ENCODE measurements around the gene DHRS2.
"Not testable (repeated sequence)": the region's sequence is repeated elsewhere in the genome, so short reads cannot be mapped to it uniquely, and the experiment has no call there.

DHRS2 gene

DNA sequence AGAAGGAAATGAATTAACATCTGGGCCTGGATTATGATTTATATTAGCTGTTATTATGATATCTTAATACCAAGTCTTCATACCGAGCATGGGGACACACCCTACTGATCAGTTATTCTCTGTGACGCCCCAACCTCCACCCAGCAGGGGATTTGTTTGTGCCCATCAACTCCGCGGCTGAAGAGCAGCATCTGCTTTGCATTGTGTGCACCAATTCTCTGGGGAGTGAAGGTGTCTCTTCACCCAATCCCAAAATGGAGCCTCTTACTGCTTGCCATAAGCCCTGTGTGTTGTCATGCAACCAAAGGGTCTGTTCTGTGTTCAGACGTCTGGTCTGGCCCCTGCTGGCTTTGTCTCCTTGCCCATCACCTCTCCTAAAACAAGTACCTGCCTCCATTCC is 25.4 kb downstream of the DHRS2 start:
- Histone ChIP-seq H3K9ac (ENCODE audit: low read depth, low read length) (no peak overlapping the region), H3K4me1 (ENCODE audit: insufficient read depth, low read length) (no peaks in the 10 kb centered on the region), H3K36me3 (ENCODE audit: insufficient read depth, low read length) (no peaks in the 10 kb centered on the region), H3K9me3 (ENCODE audit: control insufficient read depth, insufficient read depth, low read length) (no peaks in the 10 kb centered on the region)

DNA sequence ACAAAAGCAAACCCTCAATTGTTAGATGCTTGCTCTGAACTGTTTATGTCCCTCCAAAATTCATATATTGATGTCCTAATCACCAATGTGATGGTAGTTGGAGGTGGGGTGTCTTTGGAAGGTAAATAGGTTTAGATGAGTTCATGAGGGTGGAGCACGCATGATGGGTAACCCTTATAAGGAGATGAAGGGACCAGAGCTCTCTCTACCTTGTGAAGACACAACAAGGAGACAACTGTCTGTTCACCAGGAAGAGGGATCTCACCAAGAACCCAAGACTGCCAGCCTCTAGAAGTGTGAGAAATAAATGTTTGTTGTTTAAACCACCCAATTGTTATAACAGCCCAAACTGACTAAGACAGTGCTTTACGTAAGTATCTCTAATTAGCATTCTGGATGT is 27.0 kb downstream of the DHRS2 start:
- Histone ChIP-seq H3K9ac (ENCODE audit: low read depth, low read length) (no peak overlapping the region), H3K4me1 (ENCODE audit: insufficient read depth, low read length) (no peaks in the 10 kb centered on the region), H3K9me3 (ENCODE audit: control insufficient read depth, insufficient read depth, low read length) (no peaks in the 10 kb centered on the region), H3K36me3 (ENCODE audit: insufficient read depth, low read length) (no peaks in the 10 kb centered on the region)

DNA sequence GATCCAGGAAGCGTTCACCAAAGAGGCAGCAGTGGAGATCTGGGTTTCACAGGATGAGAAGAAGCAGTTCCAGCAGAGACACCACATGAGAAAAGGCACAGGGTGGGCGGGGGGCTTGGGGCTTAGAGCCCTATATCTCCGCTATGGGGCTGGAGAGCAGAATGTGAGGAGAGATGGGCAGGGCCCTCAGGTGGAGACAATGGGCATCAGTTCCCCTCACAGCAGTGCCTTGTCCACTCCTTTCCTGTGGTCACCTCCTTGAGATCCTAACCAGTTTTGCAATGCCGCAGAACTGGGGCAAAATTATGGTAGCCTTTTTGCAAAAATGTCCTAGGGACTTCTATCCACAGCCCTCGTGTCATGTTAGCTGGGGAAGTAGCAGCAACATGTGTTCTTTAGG is 27.5 kb downstream of the DHRS2 start:
- no peak overlapping the region for H3K9ac ChIP-seq (ENCODE audit: low read depth, low read length)
- no peaks in the 10 kb centered on the region for H3K4me1 ChIP-seq (ENCODE audit: insufficient read depth, low read length)
- no peaks in the 10 kb centered on the region for H3K36me3 ChIP-seq (ENCODE audit: insufficient read depth, low read length)
- H3K9me3 ChIP-seq (ENCODE audit: control insufficient read depth, insufficient read depth, low read length), result no peaks in the 10 kb centered on the region

GRCh38 chr14:23664207-23664885 is 28.2 kb downstream of the DHRS2 start:
- H3K4me1 ChIP-seq (ENCODE audit: insufficient read depth, low read length), result no peaks in the 10 kb centered on the region
- H3K36me3 ChIP-seq (ENCODE audit: insufficient read depth, low read length), result no peaks in the 10 kb centered on the region
- no peak overlapping the region for H3K9ac ChIP-seq (ENCODE audit: low read depth, low read length)
- H3K9me3 ChIP-seq (ENCODE audit: control insufficient read depth, insufficient read depth, low read length), result no peaks in the 10 kb centered on the region; the same call in 1 of the 2 replicates

DNA sequence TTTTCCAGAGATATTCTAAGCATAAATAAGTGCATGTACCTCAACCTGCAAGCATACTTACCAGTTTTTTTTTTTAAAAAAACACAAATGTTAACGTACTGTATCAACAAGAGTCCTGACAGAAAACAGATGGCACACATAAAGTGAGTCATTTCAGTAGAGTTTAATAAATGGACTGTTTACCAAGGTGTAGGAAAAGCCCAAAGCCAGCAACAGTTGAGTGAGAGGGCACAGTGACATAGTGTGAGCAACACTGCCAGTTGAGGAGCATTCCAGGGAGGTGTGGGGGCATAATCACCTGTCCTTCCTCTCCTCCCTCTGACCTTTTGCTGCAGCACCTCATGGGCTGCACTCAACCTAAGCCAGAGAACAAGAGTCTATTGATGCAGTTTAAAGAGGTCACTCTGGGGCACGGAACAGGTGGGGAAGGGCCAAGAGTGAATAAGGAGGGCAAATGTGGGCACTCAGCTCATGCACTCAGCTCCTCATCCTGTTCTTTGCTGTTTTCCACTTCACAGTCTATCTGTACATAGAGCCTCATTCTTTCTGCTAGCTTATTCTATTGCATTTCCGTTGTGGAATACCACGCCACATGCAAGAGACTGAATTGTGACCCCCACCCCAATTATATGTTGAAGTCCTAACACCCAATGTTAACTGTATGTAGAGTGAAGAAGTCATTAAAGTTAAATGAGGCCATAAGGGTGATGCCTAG is 29.3 kb downstream of the DHRS2 start:
- Histone ChIP-seq H3K4me1 (ENCODE audit: insufficient read depth, low read length) (no peaks in the 10 kb centered on the region), H3K36me3 (ENCODE audit: insufficient read depth, low read length) (no peaks in the 10 kb centered on the region), H3K9ac (ENCODE audit: low read depth, low read length) (no peak overlapping the region), H3K9me3 (ENCODE audit: control insufficient read depth, insufficient read depth, low read length) (no peaks in the 10 kb centered on the region; the same call in 1 of the 2 replicates)

GRCh38 chr14:23667134-23667533 is 31.0 kb downstream of the DHRS2 start:
- no peaks in the 10 kb centered on the region for H3K4me1 ChIP-seq (ENCODE audit: insufficient read depth, low read length)
- H3K36me3 ChIP-seq (ENCODE audit: insufficient read depth, low read length), result no peaks in the 10 kb centered on the region
- no peaks in the 10 kb centered on the region; the same call in 1 of the 2 replicates for H3K9me3 ChIP-seq (ENCODE audit: control insufficient read depth, insufficient read depth, low read length)
- H3K9ac ChIP-seq (ENCODE audit: low read depth, low read length), result no peak overlapping the region

DNA sequence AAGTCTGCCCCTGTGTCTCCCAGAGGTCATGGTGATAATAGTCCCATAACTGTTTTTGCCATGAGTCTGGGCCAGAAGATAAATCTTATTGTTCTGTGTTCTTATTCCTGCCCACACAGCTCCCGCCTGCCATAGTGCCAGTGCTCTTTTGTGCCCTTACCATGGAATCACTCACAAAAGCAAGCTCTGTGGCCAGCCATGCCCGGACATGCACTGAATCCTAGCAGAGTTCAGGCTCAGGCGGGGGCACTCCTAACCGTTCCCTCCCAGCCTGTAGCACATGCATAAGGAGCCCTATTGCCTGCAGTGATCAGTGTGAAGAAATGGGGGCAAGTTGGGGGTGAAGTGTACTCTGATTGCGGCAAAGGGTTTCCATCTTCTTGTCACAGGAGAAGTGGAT is 33.3 kb downstream of the DHRS2 start:
- Histone ChIP-seq H3K9me3 (ENCODE audit: control insufficient read depth, insufficient read depth, low read length) (no peaks in the 10 kb centered on the region; the same call in 1 of the 2 replicates), H3K9ac (ENCODE audit: low read depth, low read length) (no peak overlapping the region), H3K4me1 (ENCODE audit: insufficient read depth, low read length) (no peaks in the 10 kb centered on the region), H3K36me3 (ENCODE audit: insufficient read depth, low read length) (no peaks in the 10 kb centered on the region)

GRCh38 chr14:23670481-23670880 is 34.3 kb downstream of the DHRS2 start:
- H3K4me1 ChIP-seq (ENCODE audit: insufficient read depth, low read length), result no peaks in the 10 kb centered on the region
- H3K36me3 ChIP-seq (ENCODE audit: insufficient read depth, low read length), result no peaks in the 10 kb centered on the region
- H3K9ac ChIP-seq (ENCODE audit: low read depth, low read length), result no peak overlapping the region
- no peaks in the 10 kb centered on the region; the same call in 1 of the 2 replicates for H3K9me3 ChIP-seq (ENCODE audit: control insufficient read depth, insufficient read depth, low read length)

DNA sequence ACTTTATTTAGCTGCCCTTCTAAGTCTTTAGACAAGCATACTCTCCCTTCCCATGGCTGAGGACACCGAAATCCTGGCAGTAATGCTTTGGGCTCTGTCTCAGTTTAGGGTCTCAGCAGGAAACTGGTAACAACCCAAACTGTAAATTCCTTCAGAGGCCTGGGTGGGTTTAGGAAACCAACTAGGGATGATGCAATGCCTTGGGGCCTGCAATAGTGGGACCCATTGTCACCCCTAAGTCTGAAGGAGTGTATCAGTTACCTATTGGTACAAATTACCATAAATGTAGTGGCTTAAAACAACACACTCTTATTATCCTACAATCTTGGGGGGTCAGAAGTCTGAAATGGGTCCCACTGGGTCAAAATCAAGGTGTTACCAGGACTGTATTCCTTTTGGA is 36.0 kb downstream of the DHRS2 start:
- no peaks in the 10 kb centered on the region; the same call in 1 of the 2 replicates for H3K9me3 ChIP-seq (ENCODE audit: control insufficient read depth, insufficient read depth, low read length)
- H3K9ac ChIP-seq (ENCODE audit: low read depth, low read length), result no peak overlapping the region
- no peaks in the 10 kb centered on the region for H3K36me3 ChIP-seq (ENCODE audit: insufficient read depth, low read length)
- no peaks in the 10 kb centered on the region for H3K4me1 ChIP-seq (ENCODE audit: insufficient read depth, low read length)

DNA sequence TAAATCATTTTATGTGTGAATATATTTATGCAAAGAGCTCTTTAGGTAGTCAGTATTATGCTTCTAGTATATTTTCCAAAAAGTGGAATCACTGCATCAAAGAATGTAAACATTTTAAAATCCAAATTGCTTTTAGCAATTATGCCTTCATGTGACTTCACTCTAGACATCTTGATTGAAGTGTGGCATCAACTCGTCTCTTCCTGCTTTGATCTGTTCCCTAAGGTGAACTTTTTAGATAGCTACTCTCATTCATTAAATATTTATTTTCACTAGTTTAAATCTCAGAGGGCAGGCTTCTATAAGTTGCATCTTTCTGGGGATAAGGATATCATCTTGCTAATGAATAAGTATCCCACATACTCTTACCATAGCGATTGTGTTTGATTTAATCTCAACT is 39.2 kb downstream of the DHRS2 start:
- no peaks in the 10 kb centered on the region; the same call in 1 of the 2 replicates for H3K9me3 ChIP-seq (ENCODE audit: control insufficient read depth, insufficient read depth, low read length)
- H3K4me1 ChIP-seq (ENCODE audit: insufficient read depth, low read length), result no peaks in the 10 kb centered on the region
- no peak overlapping the region for H3K9ac ChIP-seq (ENCODE audit: low read depth, low read length)
- no peaks in the 10 kb centered on the region for H3K36me3 ChIP-seq (ENCODE audit: insufficient read depth, low read length)

DNA sequence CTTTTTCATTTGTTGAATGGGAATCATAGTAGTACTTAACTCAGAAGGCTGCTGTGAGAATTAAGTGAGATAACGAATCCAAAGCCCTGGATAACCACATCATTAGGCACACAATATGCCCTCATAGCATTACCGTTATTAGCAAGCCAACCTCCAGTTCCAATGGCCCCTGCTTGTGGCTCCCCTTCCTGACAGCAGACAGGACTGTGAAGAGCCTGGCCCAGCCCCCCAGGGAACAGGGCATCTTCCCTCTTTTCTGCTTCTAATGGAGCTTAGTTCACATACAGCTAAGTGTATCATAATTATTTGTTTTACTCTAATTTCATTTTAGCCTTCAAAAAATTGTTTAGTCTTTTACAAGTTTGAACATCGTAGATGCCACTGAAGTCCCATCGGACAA is 39.7 kb downstream of the DHRS2 start:
- Histone ChIP-seq H3K9me3 (ENCODE audit: control insufficient read depth, insufficient read depth, low read length) (no peaks in the 10 kb centered on the region; the same call in 1 of the 2 replicates), H3K9ac (ENCODE audit: low read depth, low read length) (no peak overlapping the region), H3K4me1 (ENCODE audit: insufficient read depth, low read length) (no peaks in the 10 kb centered on the region), H3K36me3 (ENCODE audit: insufficient read depth, low read length) (no peaks in the 10 kb centered on the region)

GRCh38 chr14:23681337-23681736 is 45.2 kb downstream of the DHRS2 start:
- H3K9ac ChIP-seq (ENCODE audit: low read depth, low read length), result no peak overlapping the region
- no peaks in the 10 kb centered on the region; the same call in 1 of the 2 replicates for H3K9me3 ChIP-seq (ENCODE audit: control insufficient read depth, insufficient read depth, low read length)
- no peaks in the 10 kb centered on the region for H3K36me3 ChIP-seq (ENCODE audit: insufficient read depth, low read length)
- no peaks in the 10 kb centered on the region for H3K4me1 ChIP-seq (ENCODE audit: insufficient read depth, low read length)

DNA sequence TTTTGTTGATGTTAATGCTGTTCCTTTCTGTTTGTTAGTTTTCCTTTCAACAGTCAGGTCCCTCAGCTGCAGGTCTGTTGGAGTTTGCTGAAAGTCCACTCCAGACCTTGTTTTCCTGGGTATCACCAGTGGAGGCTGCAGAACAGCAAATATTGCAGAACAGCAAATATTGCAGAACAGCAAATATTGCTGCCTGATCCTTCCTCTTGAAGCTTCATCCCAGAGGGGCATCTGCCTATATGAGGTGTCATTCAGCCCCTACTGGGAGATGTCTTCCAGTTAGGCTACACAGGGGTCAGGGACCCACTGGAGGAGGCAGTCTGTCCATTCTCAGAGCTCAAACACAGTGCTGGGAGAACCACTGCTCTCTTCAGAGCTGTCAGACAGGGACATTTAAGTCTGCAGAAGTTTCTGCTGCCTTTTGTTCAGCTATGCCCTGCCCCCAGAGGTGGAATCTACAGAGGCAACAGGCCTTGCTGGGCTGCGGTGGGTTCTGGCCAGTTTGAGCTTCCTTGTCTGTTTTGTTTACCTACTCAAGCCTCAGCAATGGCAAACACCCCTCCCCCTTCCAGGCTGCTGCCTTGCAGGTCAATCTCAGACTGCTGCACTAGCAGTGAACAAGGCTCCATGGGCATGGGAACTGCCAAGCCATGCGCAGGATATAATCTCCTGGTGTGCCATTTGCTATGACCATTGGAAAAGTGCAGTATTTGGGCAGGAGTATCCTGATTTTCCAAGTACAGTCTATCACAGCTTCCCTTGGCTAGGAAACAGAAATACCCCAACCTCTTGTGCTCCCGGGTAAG is 53.7 kb downstream of the DHRS2 start:
- not testable (repeated sequence) for H3K9ac ChIP-seq (ENCODE audit: low read depth, low read length); H3K36me3 ChIP-seq (ENCODE audit: insufficient read depth, low read length); H3K9me3 ChIP-seq (ENCODE audit: control insufficient read depth, insufficient read depth, low read length)
- H3K4me1 ChIP-seq (ENCODE audit: insufficient read depth, low read length), result peaks cover 12% of the 10 kb centered on the region

DNA sequence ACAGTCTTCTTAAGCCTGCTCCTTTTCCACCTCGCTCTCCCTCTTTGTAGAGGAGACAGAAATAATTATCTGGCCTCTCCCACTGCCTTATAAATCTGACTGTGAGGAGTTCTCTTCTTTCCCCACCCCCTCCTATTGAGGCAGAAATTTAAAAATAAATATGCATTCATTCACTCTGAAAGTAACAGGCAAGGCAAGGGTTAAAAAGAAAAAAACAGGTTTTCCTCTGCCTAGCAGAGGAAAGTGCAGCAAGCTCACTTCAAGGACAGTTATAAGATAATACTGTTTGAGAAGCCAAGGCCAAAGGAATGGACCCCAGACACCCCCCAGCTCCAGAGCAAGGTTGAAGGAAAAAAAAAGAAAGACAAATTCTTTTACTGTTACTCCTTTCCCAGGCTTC is 56.3 kb downstream of the DHRS2 start:
- Histone ChIP-seq H3K36me3 (ENCODE audit: insufficient read depth, low read length) (no peaks in the 10 kb centered on the region), H3K9me3 (ENCODE audit: control insufficient read depth, insufficient read depth, low read length) (no peaks in the 10 kb centered on the region), H3K4me1 (ENCODE audit: insufficient read depth, low read length) (peaks cover 22% of the 10 kb centered on the region), H3K9ac (ENCODE audit: low read depth, low read length) (no peak overlapping the region)
